GM18868 (cell line): Measurements from ENCODE around the gene EFCC1.

Experiments
- ATAC-seq: cut with Tn5 transposase; IDR thresholded peaks from one replicate; pipeline ENCODE4 v1.9.1; 2021; ENCODE audit warnings: mild to moderate bottlenecking, moderate library complexity; ENCODE audit not compliant: unreplicated experiment

The EFCC1 gene

DNA sequence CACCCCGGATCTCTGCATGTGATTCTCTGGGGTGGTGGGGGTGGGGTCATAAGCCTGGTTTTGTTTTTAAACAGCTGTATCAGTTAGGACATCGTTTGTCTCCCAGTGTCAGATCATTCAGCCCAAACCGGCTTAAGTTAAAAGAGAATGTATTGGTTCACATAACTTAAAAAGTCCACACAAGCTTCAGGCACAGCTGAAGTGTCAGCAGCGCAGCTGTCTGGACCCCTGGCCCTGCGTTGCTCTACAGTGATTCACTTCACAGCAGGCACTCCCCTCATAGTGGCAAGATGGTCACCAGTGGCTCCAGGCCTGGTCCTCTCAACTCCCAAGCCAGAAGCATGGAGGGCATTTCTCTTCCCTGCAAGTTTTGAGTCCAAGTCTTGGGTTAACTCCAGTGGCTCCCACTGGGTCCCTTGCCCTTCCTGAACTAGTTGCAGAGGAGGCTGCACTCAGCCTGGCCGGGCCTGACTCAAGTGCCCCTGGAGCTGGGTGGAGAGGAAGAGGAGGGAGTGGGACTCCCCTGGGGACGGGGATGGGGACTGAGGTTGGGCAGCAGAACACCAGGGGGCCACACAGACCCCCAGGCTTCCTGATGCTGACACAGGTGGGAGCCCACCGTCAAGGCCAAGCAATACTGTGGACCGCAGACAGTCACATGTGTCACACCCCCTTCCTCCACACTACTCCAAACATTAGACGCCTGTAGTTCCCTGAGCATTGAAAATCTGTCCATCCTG lies 30.5 kb downstream of the EFCC1 start:
- ATAC-seq: no peak

DNA sequence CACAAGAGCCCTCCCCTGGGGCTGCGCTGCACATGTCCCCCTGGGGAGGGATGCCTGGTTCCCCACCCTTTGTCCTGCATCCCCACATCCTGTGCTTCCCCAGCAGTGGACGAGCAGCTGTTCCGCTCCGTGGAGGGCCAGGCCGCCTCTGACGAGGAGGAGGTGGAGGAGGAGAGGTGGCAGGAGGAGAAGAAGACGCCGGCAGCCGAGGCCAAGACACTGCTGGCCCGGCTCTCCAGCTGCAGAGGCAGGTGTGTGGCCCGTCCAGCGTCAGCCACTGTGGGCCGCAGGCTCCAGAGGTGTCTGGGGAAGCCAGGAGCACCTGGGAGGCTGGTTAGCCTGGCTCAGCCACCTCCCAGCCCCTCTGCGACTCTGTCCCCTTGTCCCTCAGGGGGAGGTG lies 31.6 kb downstream of the EFCC1 start:
- no peak for ATAC-seq

DNA sequence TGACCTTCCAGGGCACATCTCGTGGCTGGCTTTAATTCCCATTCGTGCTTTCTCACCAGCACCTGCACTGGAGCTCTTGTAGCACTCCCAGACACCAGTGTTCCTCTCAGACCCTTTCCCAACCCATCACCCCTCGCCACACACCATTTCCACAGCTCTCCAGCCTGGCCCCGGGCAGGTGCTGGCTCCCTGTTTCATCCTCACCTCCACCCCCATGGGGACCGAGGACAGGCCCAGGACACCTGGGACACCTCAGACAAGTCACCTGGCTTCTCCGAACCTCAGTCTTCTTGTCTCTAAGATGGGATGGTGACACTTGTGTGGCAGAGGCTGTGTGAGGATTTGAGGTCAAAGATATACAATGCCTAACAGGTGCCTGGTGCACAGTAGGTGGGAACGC lies 32.0 kb downstream of the EFCC1 start:
- ATAC-seq: no peak

DNA sequence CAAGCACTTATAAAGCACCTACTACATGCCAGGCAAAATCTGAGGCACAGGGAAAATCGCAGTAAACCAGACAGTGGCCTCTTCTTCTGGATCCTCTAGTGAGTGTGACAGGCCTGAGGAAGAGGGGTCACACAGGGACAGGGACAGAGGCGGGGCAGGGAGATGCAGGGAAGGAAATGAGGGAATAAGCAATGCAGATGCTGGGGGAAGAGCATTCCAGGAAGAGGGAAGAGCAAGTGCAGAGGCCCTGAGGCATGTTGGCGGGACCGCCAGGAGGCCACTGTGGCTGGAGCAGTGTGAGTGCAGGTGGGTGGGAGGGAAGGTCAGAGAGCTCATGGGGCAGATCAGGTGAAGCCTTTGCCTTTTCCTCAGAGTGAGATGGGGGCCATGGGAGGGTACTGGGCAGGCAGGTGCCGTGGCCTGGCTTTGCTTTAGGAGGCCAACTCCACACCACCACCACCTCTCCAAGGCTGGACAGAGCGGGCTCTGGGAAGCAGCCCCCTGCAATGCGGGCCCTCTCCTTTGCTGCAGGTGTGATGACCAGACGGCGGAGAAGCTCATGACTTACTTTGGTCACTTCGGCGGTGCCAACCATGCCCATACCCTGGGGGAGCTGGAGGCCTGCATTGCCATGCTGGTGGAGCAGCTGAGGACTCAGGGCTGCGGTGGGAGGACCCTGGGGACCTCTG lies 32.7 kb downstream of the EFCC1 start:
- no peak for ATAC-seq

DNA sequence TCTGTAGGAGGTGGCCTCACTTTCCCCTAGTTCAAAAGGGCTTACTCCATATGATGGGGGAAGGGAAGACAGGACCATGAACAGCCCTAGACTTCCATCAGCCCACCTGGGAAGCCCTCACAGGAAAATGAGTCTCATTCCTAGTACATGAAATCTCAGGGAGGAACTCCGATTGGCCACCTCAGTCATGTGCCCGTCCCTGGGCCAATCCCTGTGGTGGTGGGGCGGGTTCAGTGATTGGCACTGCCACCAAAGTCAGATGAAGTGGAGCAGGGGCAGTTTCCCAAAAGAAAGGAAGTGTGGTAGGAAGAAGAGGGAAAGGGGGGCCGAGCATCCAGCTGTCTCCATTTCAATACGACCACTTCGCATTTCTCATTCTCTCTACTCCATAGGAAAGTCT lies 33.5 kb downstream of the EFCC1 start:
- ATAC-seq: no peak

DNA sequence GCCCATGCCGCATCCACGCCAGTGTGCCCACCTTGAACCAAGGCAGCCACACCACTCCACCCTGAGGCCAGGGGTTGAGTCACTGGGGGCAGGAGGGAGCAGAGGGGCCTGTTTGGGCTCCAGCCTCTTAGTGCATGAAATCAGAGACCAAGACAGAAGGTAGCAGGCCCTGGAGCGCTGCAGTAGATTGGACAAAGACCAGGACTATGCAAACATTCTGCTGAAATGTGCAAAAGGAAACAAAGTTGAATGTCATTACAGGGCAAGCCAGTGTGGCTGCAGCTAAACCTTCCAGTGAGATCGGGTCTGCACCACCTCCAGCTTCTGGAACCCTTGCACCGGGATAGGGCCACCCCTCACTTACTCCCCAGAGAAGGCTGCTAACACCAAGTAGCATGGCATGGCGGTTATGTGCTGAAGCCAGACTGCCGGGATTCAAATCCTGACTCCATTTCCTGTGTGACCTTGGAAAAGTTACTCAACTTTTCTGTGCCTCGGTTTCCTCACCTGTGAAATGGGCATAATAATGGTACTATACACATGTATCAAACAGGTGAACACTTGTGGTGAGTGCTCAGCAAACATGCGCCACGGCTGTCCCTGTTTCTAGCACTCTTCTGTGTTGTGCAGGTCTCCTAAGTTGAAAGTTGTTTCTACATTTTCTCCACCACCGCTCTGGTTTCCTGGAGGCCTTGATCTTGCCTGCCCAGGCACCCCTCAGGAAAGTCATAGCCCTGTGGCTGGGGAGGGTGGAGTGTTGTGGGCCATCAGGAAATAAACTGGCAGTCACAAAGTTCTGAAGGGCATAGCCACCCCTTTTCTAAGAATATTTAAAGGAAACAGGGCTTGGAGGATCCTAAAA lies 34.5 kb downstream of the EFCC1 start:
- ATAC-seq: no peak

DNA sequence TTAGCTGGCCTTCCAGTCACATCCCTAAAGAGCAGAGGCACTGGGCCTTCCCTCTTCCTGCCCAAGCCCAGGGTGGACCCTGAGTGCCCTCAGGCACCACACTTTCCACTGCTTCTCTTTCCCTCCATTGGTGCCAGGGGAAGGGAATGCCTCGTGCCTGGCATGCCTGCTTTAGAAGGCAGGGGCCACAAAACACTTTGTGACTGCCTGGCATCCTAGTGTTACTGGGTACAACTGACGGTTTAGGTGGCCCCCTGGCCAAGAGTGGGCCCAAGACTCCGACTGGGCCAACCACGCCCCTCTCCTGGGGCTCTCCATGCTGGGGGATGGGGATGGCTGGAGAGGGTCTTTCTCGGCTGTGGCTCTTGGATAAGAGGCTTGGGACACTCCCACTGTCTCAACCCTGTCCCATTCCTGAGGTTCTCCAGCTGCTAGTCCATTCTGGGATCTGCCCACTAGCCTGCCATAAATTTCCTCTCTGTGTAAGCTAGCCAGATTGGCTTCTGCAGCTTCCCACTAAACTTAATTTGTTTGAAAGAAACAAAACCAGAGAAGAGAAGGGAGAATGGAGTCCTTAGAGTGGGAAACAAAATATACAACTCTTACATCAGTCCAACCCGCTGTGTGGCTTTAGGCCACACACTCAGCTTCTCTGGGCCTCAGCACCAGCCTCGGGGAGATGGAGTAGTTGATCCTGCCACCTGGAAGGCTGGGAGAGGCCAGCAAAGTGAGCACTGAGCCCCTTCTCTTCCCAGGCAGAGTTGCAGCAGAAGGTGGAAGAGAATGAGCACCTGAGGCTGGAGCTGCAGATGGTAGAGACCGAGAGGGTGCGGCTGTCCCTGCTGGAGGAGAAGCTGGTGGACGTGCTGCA lies 35.4 kb downstream of the EFCC1 start:
- no peak for ATAC-seq

DNA sequence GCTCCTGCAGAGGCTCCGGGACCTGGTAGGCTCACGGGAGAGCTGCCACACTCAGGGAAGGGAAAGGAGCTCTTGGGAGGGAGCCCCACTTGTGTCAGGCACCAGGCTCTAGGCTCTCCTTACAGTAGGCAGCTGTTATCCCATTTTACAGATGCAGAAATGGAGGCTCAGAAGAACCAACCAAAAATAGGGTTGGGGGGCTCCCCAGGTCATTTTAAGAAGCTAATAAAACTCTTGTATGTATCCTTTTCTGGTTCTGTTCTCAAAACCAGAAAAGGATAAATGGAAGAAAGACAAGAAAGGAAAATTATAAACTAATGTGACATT lies 36.0 kb downstream of the EFCC1 start:
- ATAC-seq: no peak

DNA sequence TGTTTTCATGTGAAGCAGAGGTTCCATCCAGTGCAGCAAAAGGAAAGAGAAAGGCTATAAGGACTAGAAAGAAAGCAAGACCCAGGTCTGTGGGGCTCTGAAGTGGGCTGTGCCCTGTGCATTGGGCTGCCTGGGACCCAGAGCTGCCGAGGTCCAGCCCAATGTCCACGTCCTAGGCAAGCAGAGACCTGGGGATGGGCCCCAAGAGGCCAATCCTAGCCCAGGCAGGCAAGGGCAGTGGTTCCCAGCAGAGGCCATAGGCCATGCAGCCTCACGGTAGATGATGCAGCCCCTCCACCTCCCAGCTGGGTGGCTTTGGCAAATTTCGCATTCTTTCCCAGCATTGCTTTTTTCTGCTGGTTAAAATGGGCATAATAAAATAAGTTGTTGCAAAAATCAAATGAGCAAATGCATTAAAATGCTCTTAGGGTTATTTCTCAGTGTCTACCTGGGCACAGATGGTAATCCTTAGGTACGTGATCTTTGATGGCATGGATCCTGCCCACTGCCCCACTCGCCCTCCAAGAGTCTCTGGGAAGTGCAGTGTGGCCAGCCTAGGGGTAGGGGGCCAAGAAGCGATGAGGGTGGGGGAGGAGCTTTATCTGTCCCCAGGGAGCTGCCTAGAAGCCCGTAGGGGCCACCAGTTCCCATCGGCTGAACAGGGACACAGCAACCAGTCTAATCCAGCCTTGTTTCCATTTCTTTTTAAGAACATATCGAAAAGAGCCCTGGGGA lies 37.2 kb downstream of the EFCC1 start:
- no peak for ATAC-seq

DNA sequence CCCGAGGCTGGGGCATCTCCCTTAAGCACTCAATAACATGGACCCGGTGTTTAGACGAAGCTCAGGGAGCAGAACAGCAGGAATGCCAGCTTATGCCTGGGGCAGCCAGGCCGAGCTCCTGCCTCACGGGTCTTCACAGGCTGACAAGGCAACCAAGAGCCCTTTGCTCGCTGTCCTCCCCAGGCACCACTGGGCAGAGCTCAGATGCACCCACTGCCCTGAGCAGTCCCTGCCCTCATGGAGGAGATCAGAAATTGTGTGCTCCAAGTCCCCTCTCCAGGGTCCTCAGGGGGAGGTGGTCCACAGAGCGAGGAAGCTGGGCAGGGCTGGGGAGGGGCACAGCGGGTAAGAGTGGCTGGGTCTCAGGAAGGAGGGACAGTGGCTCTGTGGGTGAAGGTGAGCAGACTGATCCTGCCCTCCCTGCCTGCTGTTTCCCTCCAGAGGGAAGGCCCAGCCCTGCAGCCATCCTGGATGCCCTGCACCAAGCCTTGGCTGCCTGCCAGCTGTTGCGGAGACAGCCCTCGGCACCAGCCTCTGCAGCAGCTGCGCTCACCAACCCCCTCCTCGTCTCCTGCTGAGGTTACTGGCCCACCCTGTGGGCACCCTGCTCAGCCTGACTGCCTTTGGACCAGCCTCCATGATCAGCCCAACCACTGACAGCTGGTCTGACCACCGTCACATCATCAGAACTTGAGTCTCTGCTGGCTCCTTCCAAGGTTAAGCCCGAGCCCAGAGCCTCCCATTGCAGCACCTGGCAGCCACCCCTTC lies 38.4 kb downstream of the EFCC1 start:
- ATAC-seq: no peak

DNA sequence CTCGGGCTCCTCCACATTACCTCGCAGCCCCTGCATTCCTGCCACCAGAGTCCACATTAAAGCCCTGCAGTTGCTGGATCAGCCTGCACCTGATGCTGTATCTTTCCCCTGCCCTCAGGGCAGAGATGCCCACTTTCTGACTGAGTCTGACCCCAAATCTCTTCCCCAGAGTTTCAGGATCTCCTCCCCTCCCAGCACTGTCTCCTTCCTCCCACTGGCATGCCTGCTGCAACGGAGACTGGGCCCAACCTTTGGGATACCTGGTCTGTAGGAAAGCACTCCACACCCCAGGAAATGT lies 38.9 kb downstream of the EFCC1 start:
- ATAC-seq: no peak

DNA sequence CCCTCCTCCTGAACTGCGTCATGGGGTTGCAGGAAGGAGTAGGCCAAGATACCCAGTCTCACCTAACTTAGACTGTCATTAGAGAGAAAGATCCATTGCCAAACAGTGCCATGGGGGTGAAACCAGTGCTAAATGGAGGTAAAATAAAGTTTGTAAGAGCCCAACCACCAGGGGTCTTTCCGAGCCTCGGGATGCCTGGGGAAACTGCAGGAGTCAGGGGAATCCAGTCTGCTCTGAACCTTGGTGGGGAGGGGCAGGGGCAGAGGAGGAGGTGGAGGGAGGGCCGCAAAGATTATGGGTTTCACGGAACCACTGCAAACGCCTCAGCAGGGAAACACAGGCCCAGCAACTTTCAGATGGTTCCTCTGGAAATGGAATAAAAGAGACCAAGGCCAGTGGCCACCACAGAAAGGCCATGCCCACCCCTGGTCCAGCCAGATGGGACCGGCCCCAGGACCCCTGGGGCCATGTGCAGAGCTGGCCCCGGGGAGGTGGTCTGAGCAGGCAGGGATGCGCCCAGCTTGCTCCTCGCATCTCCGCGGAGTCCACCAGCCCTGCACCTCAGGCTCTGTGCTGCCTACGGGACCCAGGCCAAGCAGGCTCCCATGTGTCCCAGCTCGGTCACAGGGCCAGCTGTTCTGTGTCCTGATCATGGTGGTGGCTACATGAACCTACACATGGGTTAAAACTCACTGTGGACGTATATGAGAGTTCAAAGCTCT lies 39.6 kb downstream of the EFCC1 start:
- no peak for ATAC-seq

DNA sequence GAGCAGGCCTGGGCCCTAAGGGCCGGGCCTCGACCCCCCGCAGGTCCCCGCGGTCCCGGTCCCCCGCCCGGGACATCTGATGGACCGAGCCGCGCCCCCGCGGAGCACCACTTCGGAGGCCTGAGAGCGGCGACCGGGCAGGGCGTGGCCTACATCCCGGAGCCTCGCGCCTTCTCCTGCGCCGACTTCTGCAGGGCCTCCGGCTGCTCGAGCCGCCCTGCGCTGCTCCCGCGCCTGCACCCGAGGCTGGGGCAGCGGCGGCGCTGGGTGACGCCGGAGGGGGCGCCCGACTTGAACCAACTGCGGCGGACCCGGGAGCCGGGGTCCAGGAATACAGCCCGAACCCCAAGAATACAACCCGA lies 44.6 kb downstream of the EFCC1 start:
- no peak for ATAC-seq

DNA sequence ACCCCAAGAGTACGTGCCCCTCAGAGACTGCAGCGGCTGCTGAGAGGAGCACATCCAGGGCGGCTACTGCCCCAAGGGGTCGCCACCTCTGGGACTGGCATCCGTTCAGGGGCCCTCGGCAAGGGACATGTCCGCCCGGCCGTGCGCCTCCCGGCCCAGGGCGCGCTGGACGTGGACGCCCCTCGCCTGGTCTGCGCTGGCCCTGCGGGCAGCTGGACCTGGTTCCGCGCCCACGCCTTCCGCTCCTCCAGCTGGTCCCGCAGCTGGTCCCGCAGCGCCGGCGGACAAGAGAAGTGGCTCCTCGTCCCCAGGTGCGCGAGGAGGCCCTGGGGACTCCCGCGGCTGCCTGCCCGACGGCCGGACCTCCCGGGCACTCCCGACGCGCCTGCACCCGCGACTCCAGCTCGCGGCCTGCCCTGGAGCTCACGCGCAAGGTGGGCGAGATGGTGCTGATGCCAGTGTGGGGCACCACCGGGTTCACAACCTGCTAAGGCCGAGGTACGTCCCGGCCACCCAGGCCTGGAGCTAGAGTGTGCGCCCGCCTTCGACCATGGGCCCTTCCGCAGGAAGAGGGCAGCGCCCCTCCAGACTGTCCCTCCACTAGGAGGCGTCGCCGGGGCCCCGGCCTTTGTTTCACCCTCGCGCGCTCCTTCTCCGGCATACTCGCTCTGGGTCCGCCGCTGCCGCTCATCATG lies 45.1 kb downstream of the EFCC1 start:
- no peak for ATAC-seq

DNA sequence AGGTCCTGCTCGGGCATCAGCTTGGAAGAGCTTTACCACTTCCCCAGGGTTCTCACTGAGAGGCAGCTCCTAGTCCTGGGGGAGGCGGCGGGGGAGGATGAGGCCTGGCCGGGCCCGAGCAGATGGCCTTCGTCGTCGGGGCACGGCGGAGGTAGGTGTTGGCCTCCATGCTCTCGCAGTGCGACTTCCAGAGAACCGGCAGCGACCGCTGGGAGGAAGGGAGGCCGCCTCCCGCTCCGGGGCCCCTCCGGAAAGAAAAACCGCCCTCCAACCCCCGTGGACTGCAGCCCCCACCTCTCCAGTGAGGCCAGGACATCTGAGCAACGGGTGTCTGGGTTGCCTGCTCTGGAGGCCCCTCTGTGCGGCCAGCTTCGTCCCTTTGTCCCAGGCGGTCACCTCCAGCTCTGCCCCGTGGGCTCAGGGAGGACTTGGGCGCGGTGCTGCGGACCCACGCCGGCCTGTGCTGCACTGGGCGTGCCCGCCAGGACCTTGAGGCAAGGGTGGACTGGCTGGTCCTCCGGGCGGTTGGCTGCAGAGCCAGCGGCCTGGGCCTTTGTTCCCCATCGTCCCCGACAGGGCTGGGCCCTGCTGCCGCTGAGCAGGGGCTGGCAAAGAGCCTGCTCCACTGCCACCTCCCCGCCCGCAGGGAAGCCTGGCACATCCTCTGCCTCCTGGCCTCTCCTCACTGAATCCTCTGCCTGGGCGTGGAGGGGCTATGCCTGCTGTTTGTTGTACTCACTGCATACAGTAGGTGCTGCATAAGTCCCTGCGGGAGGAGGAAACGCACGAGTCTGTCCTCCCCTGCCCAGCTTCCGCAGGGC lies 45.8 kb downstream of the EFCC1 start:
- no peak for ATAC-seq

DNA sequence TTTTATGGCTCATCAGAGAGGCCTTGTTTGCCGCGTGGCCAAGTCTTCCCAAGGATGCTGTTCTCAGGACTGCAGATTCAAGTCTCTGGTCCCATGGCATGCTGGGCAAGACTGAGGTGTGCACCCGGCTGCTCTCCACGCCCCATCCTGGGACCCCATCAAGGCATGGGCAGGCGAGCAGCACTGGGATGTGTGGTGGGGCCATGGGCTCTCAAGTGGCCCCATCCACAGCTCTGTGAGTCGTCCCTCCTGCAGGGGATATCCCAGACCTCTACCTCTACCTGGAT lies 46.4 kb downstream of the EFCC1 start:
- no peak for ATAC-seq

DNA sequence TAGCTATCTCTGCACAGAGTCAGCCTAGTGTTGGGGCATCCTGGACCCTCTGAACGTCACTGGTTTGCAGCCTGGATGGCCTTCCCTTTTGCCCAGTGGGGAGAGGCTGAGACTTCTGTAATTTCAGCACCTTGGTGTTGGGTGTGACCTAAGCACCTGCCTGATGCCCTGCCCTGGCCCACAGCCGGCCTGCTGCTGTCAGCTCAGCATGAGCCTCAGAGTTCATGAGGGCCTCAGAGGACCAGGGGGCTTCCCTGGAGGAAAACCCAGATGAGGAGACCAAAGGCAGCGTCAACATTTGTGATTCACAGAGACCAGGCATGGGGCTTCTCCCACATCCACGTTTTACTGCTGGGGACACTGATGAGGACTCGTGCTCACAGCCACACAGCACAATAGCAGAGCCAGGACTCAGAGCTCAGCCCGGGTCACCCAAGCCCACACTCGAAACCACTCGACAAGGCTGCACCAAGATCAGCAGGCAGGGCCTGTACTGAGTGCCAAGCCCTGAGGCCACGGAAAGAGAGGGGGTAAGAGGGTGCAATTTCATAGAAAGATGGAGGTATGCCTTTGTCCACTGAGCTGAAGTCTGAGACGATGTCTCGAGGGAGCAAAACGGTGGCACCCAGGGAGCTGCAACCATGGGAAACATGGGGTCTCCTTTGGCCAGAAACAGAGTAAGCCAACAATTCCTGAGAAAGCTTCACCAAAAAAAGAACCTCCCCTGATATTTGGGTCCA lies 49.6 kb downstream of the EFCC1 start:
- ATAC-seq: no peak
